Activated naive CD4-positive, alpha-beta T cell treated with anti-CD3 and anti-CD28 coated beads, Interleukin-2, amount 50 U/mL, for 24 hours (primary cell): ENCODE data around the gene THTPA.
A peak's percentile ranks its signal among the peaks of the same experiment; 100 is the strongest.

Experiments
- H3K27ac Mint-ChIP-seq: one replicate; pipeline ENCODE4 v1.8.0; 2021; ENCODE audit warnings: mild to moderate bottlenecking, mixed read lengths
- H3K27me3 Mint-ChIP-seq: one replicate; pipeline ENCODE4 v1.8.0; 2021; ENCODE audit warnings: mixed read lengths
- H3K36me3 Mint-ChIP-seq: one replicate; pipeline ENCODE4 v1.8.0; 2021; ENCODE audit warnings: mixed read lengths
- H3K4me1 Mint-ChIP-seq: one replicate; pipeline ENCODE4 v1.8.0; 2021; ENCODE audit warnings: mixed read lengths
- H3K4me3 Mint-ChIP-seq: one replicate; pipeline ENCODE4 v1.8.0; 2021; ENCODE audit warnings: mild to moderate bottlenecking, mixed read lengths
- H3K9me3 Mint-ChIP-seq: one replicate; pipeline ENCODE4 v1.8.0; 2021; ENCODE audit warnings: mixed read lengths

Gene THTPA

GRCh38 chr14:23568021-23568599, 12.0 kb downstream of the THTPA start:
- H3K27me3 Mint-ChIP-seq, result no peaks in the 10 kb centered on the region
- H3K4me3 Mint-ChIP-seq, result peak overlapping the region; percentile 99
- peak overlapping the region; percentile 99 for H3K27ac Mint-ChIP-seq
- H3K36me3 Mint-ChIP-seq, result no peaks in the 10 kb centered on the region
- peaks cover 29% of the 10 kb centered on the region for H3K4me1 Mint-ChIP-seq
- no peaks in the 10 kb centered on the region for H3K9me3 Mint-ChIP-seq

GRCh38 chr14:23568600-23569331, 12.7 kb downstream of the THTPA start:
- peak overlapping the region; percentile 78 for H3K27ac Mint-ChIP-seq
- no peaks in the 10 kb centered on the region for H3K36me3 Mint-ChIP-seq
- H3K4me3 Mint-ChIP-seq, result peak overlapping the region; percentile 99
- peaks cover 28% of the 10 kb centered on the region for H3K4me1 Mint-ChIP-seq
- no peaks in the 10 kb centered on the region for H3K9me3 Mint-ChIP-seq
- H3K27me3 Mint-ChIP-seq, result no peaks in the 10 kb centered on the region

- peak overlapping the region; percentile 78 for H3K27ac Mint-ChIP-seq
- no peak overlapping the region for H3K4me3 Mint-ChIP-seq
- no peaks in the 10 kb centered on the region for H3K9me3 Mint-ChIP-seq
- H3K27me3 Mint-ChIP-seq, result no peaks in the 10 kb centered on the region
- peaks cover 28% of the 10 kb centered on the region for H3K4me1 Mint-ChIP-seq
- H3K36me3 Mint-ChIP-seq, result no peaks in the 10 kb centered on the region
Observed at GRCh38 chr14:23569443-23570151, 13.5 kb downstream of the THTPA start.

- Mint-ChIP-seq H3K9me3 (no peaks in the 10 kb centered on the region), H3K4me3 (no peak overlapping the region), H3K27me3 (peaks cover 8% of the 10 kb centered on the region), H3K27ac (no peak overlapping the region), H3K4me1 (peaks cover 28% of the 10 kb centered on the region), H3K36me3 (peaks cover 2% of the 10 kb centered on the region)
Observed at GRCh38 chr14:23570806-23571483, 14.9 kb downstream of the THTPA start.

- Mint-ChIP-seq H3K36me3 (peaks cover 2% of the 10 kb centered on the region), H3K27ac (no peak overlapping the region), H3K4me3 (no peak overlapping the region), H3K4me1 (peaks cover 28% of the 10 kb centered on the region), H3K9me3 (no peaks in the 10 kb centered on the region), H3K27me3 (peaks cover 15% of the 10 kb centered on the region)
Observed at GRCh38 chr14:23571701-23572523, 15.8 kb downstream of the THTPA start.

- Mint-ChIP-seq H3K27ac (no peak overlapping the region), H3K4me3 (no peak overlapping the region)
Observed at GRCh38 chr14:23572524-23572828, 16.4 kb downstream of the THTPA start.

GRCh38 chr14:23572836-23573235, 16.8 kb downstream of the THTPA start:
- H3K9me3 Mint-ChIP-seq, result no peaks in the 10 kb centered on the region
- H3K36me3 Mint-ChIP-seq, result peaks cover 2% of the 10 kb centered on the region
- H3K27me3 Mint-ChIP-seq, result peaks cover 17% of the 10 kb centered on the region
- H3K27ac Mint-ChIP-seq, result no peak overlapping the region
- no peak overlapping the region for H3K4me3 Mint-ChIP-seq
- H3K4me1 Mint-ChIP-seq, result peaks cover 23% of the 10 kb centered on the region

More at GRCh38 chr14:23572524-23572828, 16.4 kb downstream of the THTPA start:
- Mint-ChIP-seq H3K4me1 (peaks cover 26% of the 10 kb centered on the region), H3K36me3 (peaks cover 2% of the 10 kb centered on the region), H3K27me3 (peaks cover 17% of the 10 kb centered on the region), H3K9me3 (no peaks in the 10 kb centered on the region)

- H3K4me1 Mint-ChIP-seq, result peaks cover 19% of the 10 kb centered on the region
- no peaks in the 10 kb centered on the region for H3K9me3 Mint-ChIP-seq
- peaks cover 20% of the 10 kb centered on the region for H3K27me3 Mint-ChIP-seq
- H3K4me3 Mint-ChIP-seq, result no peak overlapping the region
- no peak overlapping the region for H3K27ac Mint-ChIP-seq
- peaks cover 2% of the 10 kb centered on the region for H3K36me3 Mint-ChIP-seq
Observed at GRCh38 chr14:23573384-23574015, 17.4 kb downstream of the THTPA start.

GRCh38 chr14:23577004-23577681, 21.1 kb downstream of the THTPA start:
- H3K27me3 Mint-ChIP-seq, result peaks cover 35% of the 10 kb centered on the region
- H3K36me3 Mint-ChIP-seq, result peaks cover 2% of the 10 kb centered on the region
- H3K9me3 Mint-ChIP-seq, result no peaks in the 10 kb centered on the region
- H3K27ac Mint-ChIP-seq, result no peak overlapping the region
- H3K4me3 Mint-ChIP-seq, result peak overlapping the region; percentile 83
- peaks cover 11% of the 10 kb centered on the region for H3K4me1 Mint-ChIP-seq

GRCh38 chr14:23577710-23578392, 21.8 kb downstream of the THTPA start:
- Mint-ChIP-seq H3K27me3 (peaks cover 38% of the 10 kb centered on the region), H3K4me3 (no peak overlapping the region), H3K27ac (no peak overlapping the region), H3K36me3 (peaks cover 2% of the 10 kb centered on the region), H3K9me3 (no peaks in the 10 kb centered on the region), H3K4me1 (peaks cover 11% of the 10 kb centered on the region)

GRCh38 chr14:23578560-23579310, 22.7 kb downstream of the THTPA start, which contains the start of gene JPH4:
JPH4 (minus strand) TSS chr14:23578790; CDS start chr14:23577453, 1,337 bp downstream.
- no peak within 1 kb of the TSS for H3K27ac Mint-ChIP-seq
- peak within 1 kb of the TSS; percentile 27 for H3K4me3 Mint-ChIP-seq
- H3K4me1 Mint-ChIP-seq, result peaks cover 11% of the 10 kb centered on the region

GRCh38 chr14:23579311-23579630, 23.2 kb downstream of the THTPA start:
- Mint-ChIP-seq H3K27ac (no peak overlapping the region), H3K9me3 (no peaks in the 10 kb centered on the region), H3K36me3 (peaks cover 2% of the 10 kb centered on the region), H3K4me3 (no peak overlapping the region), H3K4me1 (peaks cover 11% of the 10 kb centered on the region), H3K27me3 (peaks cover 44% of the 10 kb centered on the region)

More at GRCh38 chr14:23578560-23579310, 22.7 kb downstream of the THTPA start, which contains the start of gene JPH4:
- Mint-ChIP-seq H3K36me3 (peaks cover 2% of the 10 kb centered on the region), H3K9me3 (no peaks in the 10 kb centered on the region), H3K27me3 (peaks cover 41% of the 10 kb centered on the region)

GRCh38 chr14:23579739-23580138, 23.7 kb downstream of the THTPA start:
- Mint-ChIP-seq H3K27ac (no peak overlapping the region), H3K36me3 (peaks cover 2% of the 10 kb centered on the region), H3K9me3 (no peaks in the 10 kb centered on the region), H3K4me3 (no peak overlapping the region), H3K4me1 (peaks cover 11% of the 10 kb centered on the region), H3K27me3 (peaks cover 42% of the 10 kb centered on the region)
